Measurements from ENCODE around the gene UBE4B.
"Not testable (repeated sequence)": the region's sequence is repeated elsewhere in the genome, so short reads cannot be mapped to it uniquely, and the experiment has no call there.

UBE4B gene

GRCh38 chr1:10196976-10197375 lies 164.2 kb downstream of the UBE4B start:
- H3K4me2 ChIP-seq (ENCODE audit: low read length): no peak overlapping the region
- no peaks in the 10 kb centered on the region for H3K36me3 ChIP-seq (replicated peaks; ENCODE audit: low read depth, low read length)
- no peak overlapping the region for H3K9ac ChIP-seq (ENCODE audit: low read length)

DNA sequence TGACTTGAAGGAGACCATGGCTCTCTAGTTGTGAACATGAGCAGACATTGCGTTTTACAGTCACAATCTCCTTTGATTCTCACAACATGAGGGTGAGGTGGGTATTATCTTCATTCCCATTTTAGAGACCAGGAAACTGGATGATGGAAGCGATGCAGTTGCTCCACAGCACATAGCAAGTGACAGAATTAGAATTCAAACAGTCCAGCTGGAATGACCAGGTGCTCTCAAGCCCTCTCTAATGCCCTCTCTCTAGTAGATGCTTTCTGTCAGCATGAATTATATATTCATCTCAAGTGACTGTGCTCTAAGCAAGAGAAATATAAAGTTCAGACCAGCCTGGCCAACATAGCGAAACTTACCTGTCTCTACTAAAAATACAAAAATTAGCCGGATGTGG lies 167.9 kb downstream of the UBE4B start:
- Histone ChIP-seq H2AFZ (ENCODE audit: low read depth, low read length) (no peak overlapping the region), H3K4me3 (ENCODE audit: low read length) (no peak overlapping the region), H3K4me2 (ENCODE audit: low read length) (no peak overlapping the region), H3K9me3 (ENCODE audit: insufficient read depth, low read length) (no peaks in the 10 kb centered on the region), H3K4me1 (ENCODE audit: low read length) (no peaks in the 10 kb centered on the region), H3K9ac (ENCODE audit: low read length) (no peak overlapping the region), H3K27me3 (ENCODE audit: low read depth, low read length) (no peaks in the 10 kb centered on the region; the same call in 1 of the 2 replicates), H4K20me1 (ENCODE audit: insufficient read depth, low read length) (no peaks in the 10 kb centered on the region), H3K36me3 (replicated peaks; ENCODE audit: low read depth, low read length) (no peaks in the 10 kb centered on the region), H3K79me2 (ENCODE audit: low read length) (no peaks in the 10 kb centered on the region), H3K27ac (ENCODE audit: low read length) (no peak overlapping the region)
- TF ChIP-seq EZH2phosphoT487 (IDR thresholded peaks at IDR 0.05; ENCODE audit: low read depth) (no peak), CTCF (IDR thresholded peaks at IDR 0.05; ENCODE audit: low read depth, low read length) (no peak)

More at GRCh38 chr1:10196976-10197375, 164.2 kb downstream of the UBE4B start:
- Histone ChIP-seq H3K4me3 (ENCODE audit: low read length) (no peak overlapping the region), H3K9me3 (ENCODE audit: insufficient read depth, low read length) (no peaks in the 10 kb centered on the region), H3K79me2 (ENCODE audit: low read length) (no peaks in the 10 kb centered on the region), H4K20me1 (ENCODE audit: insufficient read depth, low read length) (no peaks in the 10 kb centered on the region), H3K27me3 (ENCODE audit: low read depth, low read length) (no peaks in the 10 kb centered on the region; the same call in 1 of the 2 replicates), H3K27ac (ENCODE audit: low read length) (no peak overlapping the region), H2AFZ (ENCODE audit: low read depth, low read length) (no peak overlapping the region), H3K4me1 (ENCODE audit: low read length) (no peaks in the 10 kb centered on the region)
- TF ChIP-seq EZH2phosphoT487 (IDR thresholded peaks at IDR 0.05; ENCODE audit: low read depth) (no peak), CTCF (IDR thresholded peaks at IDR 0.05; ENCODE audit: low read depth, low read length) (no peak)

DNA sequence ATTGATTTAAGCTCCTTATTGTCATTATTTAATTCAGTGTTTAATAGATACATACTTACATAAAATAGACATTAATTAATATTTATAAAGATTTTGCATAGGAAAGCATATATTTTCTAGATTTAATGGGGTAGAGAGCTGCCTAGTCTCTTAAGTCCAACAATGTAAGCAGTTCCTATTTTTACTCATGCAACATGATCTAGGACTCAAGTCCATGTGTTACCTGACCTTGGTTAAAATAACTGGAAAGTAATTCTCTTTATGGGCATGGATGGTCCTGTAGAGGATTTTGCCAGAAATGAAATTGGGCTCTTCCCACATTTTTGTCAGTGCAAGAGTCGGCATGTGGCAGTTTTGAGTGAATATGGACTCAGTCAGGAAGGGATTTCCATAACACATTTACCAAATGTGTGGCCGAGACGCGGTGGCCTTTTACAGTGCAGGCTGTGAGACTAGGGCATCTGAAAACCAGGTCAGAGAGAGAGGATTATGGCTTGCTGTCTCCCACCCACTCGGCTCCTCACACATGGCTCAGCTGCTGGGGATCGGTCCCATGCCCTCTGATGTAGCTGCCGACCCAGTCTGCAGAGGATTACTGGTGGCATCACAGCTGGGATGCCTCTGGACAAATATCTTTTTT lies 171.4 kb downstream of the UBE4B start:
- Histone ChIP-seq H3K27ac (ENCODE audit: low read length) (no peak overlapping the region), H3K4me2 (ENCODE audit: low read length) (no peak overlapping the region)

GRCh38 chr1:10205206-10205605 lies 172.4 kb downstream of the UBE4B start:
- not testable (repeated sequence) for H4K20me1 ChIP-seq (ENCODE audit: insufficient read depth, low read length); H3K36me3 ChIP-seq (replicated peaks; ENCODE audit: low read depth, low read length); H3K4me3 ChIP-seq (ENCODE audit: low read length); H3K9ac ChIP-seq (ENCODE audit: low read length); H2AFZ ChIP-seq (ENCODE audit: low read depth, low read length); H3K79me2 ChIP-seq (ENCODE audit: low read length); H3K4me1 ChIP-seq (ENCODE audit: low read length); H3K9me3 ChIP-seq (ENCODE audit: insufficient read depth, low read length); H3K27ac ChIP-seq (ENCODE audit: low read length); H3K4me2 ChIP-seq (ENCODE audit: low read length); H3K27me3 ChIP-seq (ENCODE audit: low read depth, low read length)

More for the DNA sequence above, 171.4 kb downstream of the UBE4B start:
- Histone ChIP-seq H3K36me3 (replicated peaks; ENCODE audit: low read depth, low read length) (no peaks in the 10 kb centered on the region), H3K4me1 (ENCODE audit: low read length) (peaks cover 2% of the 10 kb centered on the region), H3K4me3 (ENCODE audit: low read length) (no peak overlapping the region), H3K79me2 (ENCODE audit: low read length) (no peaks in the 10 kb centered on the region), H3K9me3 (ENCODE audit: insufficient read depth, low read length) (no peaks in the 10 kb centered on the region), H2AFZ (ENCODE audit: low read depth, low read length) (no peak overlapping the region), H3K27me3 (ENCODE audit: low read depth, low read length) (no peaks in the 10 kb centered on the region; the same call in 1 of the 2 replicates), H3K9ac (ENCODE audit: low read length) (no peak overlapping the region), H4K20me1 (ENCODE audit: insufficient read depth, low read length) (no peaks in the 10 kb centered on the region)
- TF ChIP-seq CTCF (IDR thresholded peaks at IDR 0.05; ENCODE audit: low read depth, low read length) (no peak), EZH2phosphoT487 (IDR thresholded peaks at IDR 0.05; ENCODE audit: low read depth) (no peak)

Data from OCI-LY3 (cell line).